Progenitor cell of endocrine pancreas (in vitro differentiated cells): ENCODE results near the gene UBA5. TPM values are rescaled to one million over a fixed set of nuclear protein-coding genes. Genes with fewer than 3 reads are reported as not detected.

Experiments
- DNase-seq: peaks from one replicate; pipeline ENCODE4 v3.0.0; 2021; ENCODE audit warnings: low spot score; ENCODE audit not compliant: unreplicated experiment
- H3K27ac Mint-ChIP-seq: 2 replicates; pipeline ENCODE4 v1.8.0; 2021; ENCODE audit warnings: mild to moderate bottlenecking, moderate library complexity, mixed read lengths
- H3K27me3 Mint-ChIP-seq: 2 replicates; pipeline ENCODE4 v1.8.0; 2021; ENCODE audit warnings: mixed read lengths
- H3K36me3 Mint-ChIP-seq: 2 replicates; pipeline ENCODE4 v1.8.0; 2022; ENCODE audit warnings: mixed read lengths; ENCODE audit not compliant: insufficient read depth
- H3K4me1 Mint-ChIP-seq: 2 replicates; pipeline ENCODE4 v1.8.0; 2021; ENCODE audit warnings: low read depth, mixed read lengths
- H3K4me3 Mint-ChIP-seq: 2 replicates; pipeline ENCODE4 v1.8.0; 2021; ENCODE audit warnings: low read depth, mild to moderate bottlenecking, moderate library complexity, mixed read lengths
- H3K9me3 Mint-ChIP-seq: 2 replicates; pipeline ENCODE4 v1.8.0; 2021; ENCODE audit warnings: low read depth, mixed read lengths
- CTCF ChIP-seq: fragments of 200-600 bp; sonication (generic); IDR thresholded peaks from one replicate; pipeline ENCODE4 v1.5.0; 2021; ENCODE audit warnings: antibody characterized with exemption, mild to moderate bottlenecking; ENCODE audit not compliant: unreplicated experiment
- total RNA-seq: library from RNA; stranded (reverse); gene quantifications from 2 replicates; pipeline ENCODE4 v1.2.1, GENCODE V29; 2021

UBA5 gene
- total RNA-seq, 1 donor from 2014 or later: 42.7 TPM

- no peaks in the 10 kb centered on the region for H3K27me3 Mint-ChIP-seq
- H3K4me3 Mint-ChIP-seq: no peak overlapping the region
- H3K36me3 Mint-ChIP-seq: no peaks in the 10 kb centered on the region
- no peak overlapping the region for H3K27ac Mint-ChIP-seq
- no peak for DNase-seq
- H3K4me1 Mint-ChIP-seq: peaks cover 21% of the 10 kb centered on the region
- no peak for TF ChIP-seq CTCF
- no peaks in the 10 kb centered on the region for H3K9me3 Mint-ChIP-seq
These were observed 5.2 kb downstream of the UBA5 start for GRCh38 chr3:132665230-132665745.

- peak overlapping the region; percentile 41 for H3K27ac Mint-ChIP-seq
- DNase-seq: no peak
- H3K36me3 Mint-ChIP-seq: peaks cover 4% of the 10 kb centered on the region
- TF ChIP-seq CTCF: no peak
- peaks cover 3% of the 10 kb centered on the region for H3K4me1 Mint-ChIP-seq
- H3K4me3 Mint-ChIP-seq: no peak overlapping the region
- no peaks in the 10 kb centered on the region for H3K9me3 Mint-ChIP-seq
- H3K27me3 Mint-ChIP-seq: no peaks in the 10 kb centered on the region
These were observed 9.2 kb downstream of the UBA5 start for GRCh38 chr3:132669256-132669777.

GRCh38 chr3:132675408-132675807, 15.3 kb downstream of the UBA5 start:
- H3K9me3 Mint-ChIP-seq: no peaks in the 10 kb centered on the region
- no peaks in the 10 kb centered on the region for H3K27me3 Mint-ChIP-seq
- no peak overlapping the region for H3K4me3 Mint-ChIP-seq
- H3K36me3 Mint-ChIP-seq: peaks cover 11% of the 10 kb centered on the region
- no peak overlapping the region for H3K27ac Mint-ChIP-seq
- no peak for DNase-seq
- no peak for TF ChIP-seq CTCF
- peaks cover 5% of the 10 kb centered on the region for H3K4me1 Mint-ChIP-seq

GRCh38 chr3:132679911-132680310, 19.8 kb downstream of the UBA5 start:
- Mint-ChIP-seq H3K4me1 (peaks cover 5% of the 10 kb centered on the region), H3K9me3 (no peaks in the 10 kb centered on the region), H3K27ac (peak overlapping the region; percentile 25), H3K36me3 (peaks cover 14% of the 10 kb centered on the region), H3K4me3 (no peak overlapping the region), H3K27me3 (no peaks in the 10 kb centered on the region)
- TF ChIP-seq CTCF: no peak
- DNase-seq: no peak

- H3K4me3 Mint-ChIP-seq: no peak overlapping the region
- peaks cover 5% of the 10 kb centered on the region for H3K4me1 Mint-ChIP-seq
- H3K9me3 Mint-ChIP-seq: no peaks in the 10 kb centered on the region
- DNase-seq: no peak
- no peaks in the 10 kb centered on the region for H3K27me3 Mint-ChIP-seq
- no peak overlapping the region for H3K27ac Mint-ChIP-seq
- no peak for TF ChIP-seq CTCF
- peaks cover 15% of the 10 kb centered on the region for H3K36me3 Mint-ChIP-seq
These were observed 21.3 kb downstream of the UBA5 start for GRCh38 chr3:132681421-132681820.
